ENCODE results near the gene CFAP251. TPM values are rescaled to one million over a fixed set of nuclear protein-coding genes. Genes with fewer than 3 reads are reported as not detected.
"Not testable (repeated sequence)": the region's sequence is repeated elsewhere in the genome, so short reads cannot be mapped to it uniquely, and the experiment has no call there.

Gene CFAP251
- total RNA-seq, 2 donors from 2014 or later = 0.55 to 4.5 TPM

DNA sequence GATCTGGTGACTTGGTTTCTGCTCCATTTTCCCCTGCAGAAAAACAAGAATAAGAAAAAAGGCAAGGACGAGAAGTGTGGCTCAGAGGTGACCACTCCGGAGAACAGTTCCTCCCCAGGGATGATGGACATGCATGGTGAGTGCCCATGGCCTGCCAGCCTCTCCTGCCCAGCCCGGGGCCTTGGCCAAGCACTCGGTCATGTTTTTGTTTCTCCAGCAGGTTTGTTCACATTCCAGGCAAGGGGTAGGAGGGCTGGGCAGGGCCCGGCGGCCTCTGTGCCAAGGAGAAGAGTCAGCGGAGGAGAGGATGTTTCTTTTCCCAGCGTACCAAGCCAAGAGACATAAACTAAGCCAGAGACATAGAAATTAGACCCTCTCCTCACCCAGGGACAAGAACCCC, 116.9 kb downstream of the CFAP251 start:
- Histone ChIP-seq H3K27me3 (replicated peaks; ENCODE audit: insufficient read depth) (no peaks in the 10 kb centered on the region), H3K4me3 (no peak overlapping the region), H3K9me3 (no peaks in the 10 kb centered on the region), H3K27ac (peak overlapping the region in 1 of 2 donors; percentile 37), H3K36me3 (no peaks in the 10 kb centered on the region), H3K4me1 (replicated peaks) (no peaks in the 10 kb centered on the region)
- intact Hi-C loops (cut with DNase I) = no loop called here
- peak; percentile 91 for DNase-seq (ENCODE audit: low spot score)
- TF ChIP-seq POLR2A (IDR thresholded peaks at IDR 0.05) (no peak), POLR2AphosphoS5 (IDR thresholded peaks at IDR 0.05) (peak; percentile 96)
- TF ChIP-seq, protein P1, sequence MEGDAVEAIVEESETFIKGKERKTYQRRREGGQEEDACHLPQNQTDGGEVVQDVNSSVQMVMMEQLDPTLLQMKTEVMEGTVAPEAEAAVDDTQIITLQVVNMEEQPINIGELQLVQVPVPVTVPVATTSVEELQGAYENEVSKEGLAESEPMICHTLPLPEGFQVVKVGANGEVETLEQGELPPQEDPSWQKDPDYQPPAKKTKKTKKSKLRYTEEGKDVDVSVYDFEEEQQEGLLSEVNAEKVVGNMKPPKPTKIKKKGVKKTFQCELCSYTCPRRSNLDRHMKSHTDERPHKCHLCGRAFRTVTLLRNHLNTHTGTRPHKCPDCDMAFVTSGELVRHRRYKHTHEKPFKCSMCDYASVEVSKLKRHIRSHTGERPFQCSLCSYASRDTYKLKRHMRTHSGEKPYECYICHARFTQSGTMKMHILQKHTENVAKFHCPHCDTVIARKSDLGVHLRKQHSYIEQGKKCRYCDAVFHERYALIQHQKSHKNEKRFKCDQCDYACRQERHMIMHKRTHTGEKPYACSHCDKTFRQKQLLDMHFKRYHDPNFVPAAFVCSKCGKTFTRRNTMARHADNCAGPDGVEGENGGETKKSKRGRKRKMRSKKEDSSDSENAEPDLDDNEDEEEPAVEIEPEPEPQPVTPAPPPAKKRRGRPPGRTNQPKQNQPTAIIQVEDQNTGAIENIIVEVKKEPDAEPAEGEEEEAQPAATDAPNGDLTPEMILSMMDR (IDR thresholded peaks at IDR 0.05) = peak in 1 of 4 experiments; percentile 6
- WGBS = 28% methylated on average over 8 of the region's 8 CpGs

DNA sequence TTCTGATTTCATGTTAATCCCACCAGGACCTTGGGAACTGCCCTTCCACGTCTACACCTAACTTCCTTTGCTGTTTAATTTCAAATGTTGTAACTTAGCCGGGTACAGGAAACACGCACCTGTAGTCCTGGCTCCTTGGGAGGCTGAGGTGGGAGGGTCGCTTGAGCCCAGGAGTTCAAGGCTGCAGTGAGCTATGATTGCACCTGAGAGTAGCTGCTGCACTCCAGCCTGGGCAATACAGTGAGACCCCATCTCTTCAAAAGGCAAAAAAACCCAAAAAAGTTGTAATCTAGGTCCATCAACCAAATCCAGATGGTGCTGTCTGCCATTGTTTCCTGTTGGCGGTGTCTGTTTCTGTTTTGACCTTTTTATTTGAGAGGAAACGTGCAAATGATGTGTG, 117.8 kb downstream of the CFAP251 start:
- H3K4me1 ChIP-seq (replicated peaks) = no peaks in the 10 kb centered on the region
- no peak overlapping the region for H3K27ac ChIP-seq
- no peak for TF ChIP-seq POLR2AphosphoS5 (IDR thresholded peaks at IDR 0.05)
- TF ChIP-seq, protein P1 (IDR thresholded peaks at IDR 0.05) = no peak
- TF ChIP-seq POLR2A (IDR thresholded peaks at IDR 0.05) = no peak
- WGBS = 94% methylated on average over 6 of the region's 6 CpGs
- no peaks in the 10 kb centered on the region for H3K9me3 ChIP-seq
- H3K36me3 ChIP-seq = no peaks in the 10 kb centered on the region
- H3K4me3 ChIP-seq = no peak overlapping the region
- DNase-seq (ENCODE audit: low spot score) = no peak
- no peaks in the 10 kb centered on the region for H3K27me3 ChIP-seq (replicated peaks; ENCODE audit: insufficient read depth)
- intact Hi-C loops (cut with DNase I) = no loop called here

DNA sequence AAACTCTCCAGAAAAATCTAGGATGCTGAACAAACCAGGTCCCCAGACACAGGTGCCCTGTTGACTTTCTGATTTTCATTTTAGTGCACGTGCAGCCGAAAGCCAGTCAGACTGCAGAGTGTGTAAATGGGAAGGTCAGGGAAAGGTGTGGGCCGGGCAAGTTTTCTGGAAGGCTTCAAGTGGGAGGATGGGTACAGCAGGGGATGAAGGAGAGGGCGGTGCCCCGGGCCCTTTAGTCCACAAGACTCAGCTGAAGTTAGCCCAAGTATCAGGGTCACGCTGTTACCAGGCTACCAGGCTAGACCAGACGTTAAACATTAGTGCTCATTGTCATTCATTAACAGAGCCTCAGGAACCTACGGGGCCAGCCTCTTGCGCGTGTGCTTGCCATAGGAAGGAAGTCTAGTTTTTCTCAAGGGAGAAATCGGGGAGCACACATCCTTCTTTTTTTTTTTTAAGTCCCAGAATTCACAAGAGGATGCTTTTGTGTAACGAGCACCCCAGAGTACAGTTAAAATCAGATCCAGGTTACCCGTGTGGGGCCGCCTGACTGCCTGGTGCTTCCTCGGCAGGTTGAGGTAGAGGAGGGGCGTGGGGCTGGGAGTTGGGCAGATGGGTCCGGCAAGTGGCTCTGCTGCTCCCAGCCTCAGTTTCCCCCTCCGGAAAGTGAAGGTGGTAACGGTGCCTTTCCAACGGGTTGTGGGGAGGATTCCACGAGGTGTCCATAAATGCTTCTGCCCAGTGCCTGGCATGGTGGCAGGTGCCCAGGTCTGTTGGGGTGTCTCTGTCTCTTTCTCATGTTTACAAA, 122.4 kb downstream of the CFAP251 start:
- no peaks in the 10 kb centered on the region for H3K36me3 ChIP-seq
- no peak overlapping the region for H3K27ac ChIP-seq
- no peaks in the 10 kb centered on the region for H3K27me3 ChIP-seq (replicated peaks; ENCODE audit: insufficient read depth)
- TF ChIP-seq, protein P1 (IDR thresholded peaks at IDR 0.05) = no peak
- no peak for TF ChIP-seq POLR2A (IDR thresholded peaks at IDR 0.05)
- no peak for TF ChIP-seq POLR2AphosphoS5 (IDR thresholded peaks at IDR 0.05)
- 86% methylated on average over 21 of the region's 21 CpGs for WGBS
- no peak overlapping the region for H3K4me3 ChIP-seq
- no peaks in the 10 kb centered on the region for H3K4me1 ChIP-seq (replicated peaks)
- DNase-seq (ENCODE audit: low spot score) = no peak
- H3K9me3 ChIP-seq = no peaks in the 10 kb centered on the region
- intact Hi-C loops (cut with DNase I) = no loop called here

DNA sequence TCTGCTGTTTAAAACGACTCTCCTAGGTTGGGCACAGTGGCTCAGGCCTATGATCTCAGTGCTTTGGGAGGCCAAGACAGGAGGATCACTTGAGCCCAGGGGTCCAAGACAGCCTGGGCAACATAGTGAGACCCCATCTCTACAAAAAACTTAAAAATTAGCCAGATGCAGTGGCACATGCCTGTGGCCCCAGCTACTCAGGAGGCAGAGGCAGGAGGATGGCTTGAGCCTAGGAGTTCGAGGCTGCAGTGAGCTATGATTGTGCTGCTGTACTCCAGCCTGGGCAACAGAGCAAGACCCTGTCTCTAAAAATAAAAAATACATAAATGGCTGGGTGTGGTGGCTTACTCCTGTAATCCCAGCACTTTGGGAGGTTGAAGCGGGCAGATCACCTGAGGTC, 123.1 kb downstream of the CFAP251 start:
- DNase-seq (ENCODE audit: low spot score); intact Hi-C loops (cut with DNase I); H3K36me3 ChIP-seq; H3K4me1 ChIP-seq (replicated peaks); H3K9me3 ChIP-seq; H3K4me3 ChIP-seq; H3K27ac ChIP-seq; H3K27me3 ChIP-seq (replicated peaks; ENCODE audit: insufficient read depth): not testable (repeated sequence)
- WGBS = 90% methylated on average over 3 of the region's 3 CpGs

DNA sequence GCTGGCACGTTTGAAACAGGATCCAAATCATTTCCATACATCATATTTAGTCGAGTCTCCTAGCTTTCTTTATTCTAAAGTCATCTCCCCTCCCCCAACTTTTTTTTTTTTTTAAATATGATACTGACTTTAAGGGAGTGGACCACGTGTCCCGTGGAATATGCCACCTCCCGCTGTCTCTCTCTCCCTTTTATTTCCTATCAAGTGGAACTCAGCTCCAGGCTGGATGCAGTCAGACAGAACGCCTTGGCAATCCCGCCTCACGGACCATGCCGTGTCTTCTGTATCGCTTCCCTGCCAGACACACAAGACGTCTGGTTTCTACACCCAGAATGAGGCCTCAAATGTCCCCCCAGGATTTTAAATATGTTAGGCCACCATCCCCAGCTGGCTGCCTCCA, 124.5 kb downstream of the CFAP251 start:
- no peak overlapping the region for H3K4me3 ChIP-seq
- intact Hi-C loops (cut with DNase I) = no loop called here
- 85% methylated on average over 11 of the region's 11 CpGs for WGBS
- no peak for DNase-seq (ENCODE audit: low spot score)
- no peak overlapping the region for H3K27ac ChIP-seq
- H3K9me3 ChIP-seq = no peaks in the 10 kb centered on the region
- H3K36me3 ChIP-seq = no peaks in the 10 kb centered on the region
- no peaks in the 10 kb centered on the region for H3K27me3 ChIP-seq (replicated peaks; ENCODE audit: insufficient read depth)
- TF ChIP-seq POLR2A (IDR thresholded peaks at IDR 0.05) (no peak), POLR2AphosphoS5 (IDR thresholded peaks at IDR 0.05) (no peak)
- TF ChIP-seq, protein P1 (IDR thresholded peaks at IDR 0.05) = no peak
- no peaks in the 10 kb centered on the region for H3K4me1 ChIP-seq (replicated peaks)

Measured in prostate gland (tissue), 2 donors.